Body of pancreas (tissue), 4 donors: Measurements from ENCODE around the gene C4orf17.

Experiments
- POLR2A ChIP-seq, 3 donors: fragments of 450-650 bp; IDR thresholded peaks; one replicate each; pipeline ENCODE4 v1.6.1; 2016; ENCODE audit warnings: antibody characterized with exemption in 3 of 3, mild to moderate bottlenecking in 2 of 3
- TF ChIP-seq, protein P1 (sequence below), 7 experiments: fragments of 450-650 bp in 4 of 7; fragments of 200-600 bp in 3 of 7; sonication (generic) in 3 of 7; IDR thresholded peaks; one replicate each; pipeline ENCODE4 v1.5.1; 2016 to 2019; ENCODE audit warnings: antibody characterized with exemption in 7 of 7

DNA sequence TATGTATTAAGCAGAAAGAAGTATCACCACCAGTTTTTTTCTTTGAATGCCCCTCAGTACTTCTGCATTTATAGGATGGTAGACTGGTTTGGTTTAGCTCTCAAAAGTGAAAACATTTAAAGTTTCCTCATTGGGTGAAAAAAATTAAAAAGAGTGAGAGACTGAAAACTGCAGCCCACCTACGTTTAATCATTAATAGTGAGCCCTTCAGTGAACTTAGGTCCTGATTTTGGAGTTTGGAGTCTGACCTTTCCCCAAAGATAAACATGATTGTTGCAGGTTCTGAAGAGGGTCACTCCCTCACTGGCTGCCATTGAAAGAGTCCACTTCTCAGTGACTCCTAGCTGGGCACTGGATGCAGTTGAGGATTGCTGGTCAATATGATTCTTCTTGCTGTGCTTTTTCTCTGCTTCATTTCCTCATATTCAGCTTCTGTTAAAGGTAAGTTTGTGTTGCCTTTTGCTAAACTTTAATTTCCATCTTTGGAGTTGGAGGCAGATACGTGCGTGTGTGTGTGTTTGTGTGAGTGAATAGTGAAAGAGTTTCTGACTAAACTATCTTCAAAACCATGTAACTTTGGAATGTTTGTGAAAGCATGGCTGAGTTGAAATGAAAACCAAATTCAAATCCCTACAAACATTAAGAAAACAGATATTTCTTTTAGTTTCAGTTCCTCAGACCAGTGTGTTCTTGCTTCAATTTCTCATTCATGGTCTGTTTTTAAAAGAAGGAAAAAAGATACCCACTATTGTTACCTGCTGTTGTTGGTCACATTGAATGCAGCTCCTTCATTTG, 63.9 kb downstream of the C4orf17 start, which contains the start of gene MTTP:
- TF ChIP-seq, protein P1, sequence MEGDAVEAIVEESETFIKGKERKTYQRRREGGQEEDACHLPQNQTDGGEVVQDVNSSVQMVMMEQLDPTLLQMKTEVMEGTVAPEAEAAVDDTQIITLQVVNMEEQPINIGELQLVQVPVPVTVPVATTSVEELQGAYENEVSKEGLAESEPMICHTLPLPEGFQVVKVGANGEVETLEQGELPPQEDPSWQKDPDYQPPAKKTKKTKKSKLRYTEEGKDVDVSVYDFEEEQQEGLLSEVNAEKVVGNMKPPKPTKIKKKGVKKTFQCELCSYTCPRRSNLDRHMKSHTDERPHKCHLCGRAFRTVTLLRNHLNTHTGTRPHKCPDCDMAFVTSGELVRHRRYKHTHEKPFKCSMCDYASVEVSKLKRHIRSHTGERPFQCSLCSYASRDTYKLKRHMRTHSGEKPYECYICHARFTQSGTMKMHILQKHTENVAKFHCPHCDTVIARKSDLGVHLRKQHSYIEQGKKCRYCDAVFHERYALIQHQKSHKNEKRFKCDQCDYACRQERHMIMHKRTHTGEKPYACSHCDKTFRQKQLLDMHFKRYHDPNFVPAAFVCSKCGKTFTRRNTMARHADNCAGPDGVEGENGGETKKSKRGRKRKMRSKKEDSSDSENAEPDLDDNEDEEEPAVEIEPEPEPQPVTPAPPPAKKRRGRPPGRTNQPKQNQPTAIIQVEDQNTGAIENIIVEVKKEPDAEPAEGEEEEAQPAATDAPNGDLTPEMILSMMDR (IDR thresholded peaks at IDR 0.05): no peak
- TF ChIP-seq POLR2A (IDR thresholded peaks at IDR 0.05): no peak
